HG03460 (cell line): ENCODE results near the gene BAHD1.
A peak's percentile ranks its signal among the peaks of the same experiment; 100 is the strongest.

Experiments
- ATAC-seq: cut with Tn5 transposase; IDR thresholded peaks from one replicate; pipeline ENCODE4 v1.9.1; 2021; ENCODE audit not compliant: unreplicated experiment

Gene BAHD1

GRCh38 chr15:40443255-40443654 lies 2.5 kb downstream of the BAHD1 start:
- ATAC-seq, result no peak

- no peak for ATAC-seq
Measured at GRCh38 chr15:40443846-40444245, 3.1 kb downstream of the BAHD1 start.

DNA sequence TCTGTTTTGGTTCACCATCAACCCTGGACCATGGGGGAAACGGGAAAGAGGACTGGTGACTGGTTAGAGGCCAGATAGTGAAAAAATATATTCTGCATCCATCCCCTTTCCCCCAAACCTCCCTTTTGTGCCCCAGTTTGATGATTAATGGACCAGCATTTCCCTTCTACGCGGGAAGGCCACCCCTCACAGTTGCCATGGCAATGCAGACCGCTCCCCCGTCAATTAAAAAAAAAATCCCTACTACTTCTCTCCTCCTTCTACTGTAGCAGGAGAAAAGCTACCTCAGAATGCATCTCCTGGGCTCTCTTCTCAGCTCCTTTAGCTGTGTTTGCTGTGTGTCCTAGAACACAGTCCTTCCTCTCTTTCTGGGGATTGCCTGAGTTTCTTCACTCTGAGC lies 4.0 kb downstream of the BAHD1 start:
- ATAC-seq, result no peak

DNA sequence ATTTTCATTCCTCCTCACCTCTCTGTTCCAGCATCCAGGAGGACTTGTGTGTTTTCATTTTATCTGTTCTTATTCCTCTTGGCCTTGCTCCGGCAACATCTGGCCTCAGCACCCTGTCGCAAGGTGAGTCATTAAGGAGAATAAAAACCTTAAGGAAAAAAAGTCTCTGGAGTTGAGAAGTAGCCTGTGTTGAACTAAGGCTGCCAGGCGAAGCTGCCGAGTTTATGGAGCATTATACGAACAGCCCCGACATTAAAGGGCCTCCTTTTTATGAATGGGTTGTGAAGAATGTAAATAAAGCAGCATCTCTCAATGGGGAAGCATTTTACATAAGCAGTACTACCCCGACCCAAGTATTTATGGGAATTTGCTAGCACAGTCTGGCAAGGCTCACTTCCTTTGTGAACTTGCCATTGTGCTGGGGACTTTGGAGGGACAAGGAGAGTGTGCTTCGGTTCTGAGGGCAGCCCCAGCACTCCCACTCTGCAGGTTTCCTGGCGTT lies 4.7 kb downstream of the BAHD1 start:
- no peak for ATAC-seq

DNA sequence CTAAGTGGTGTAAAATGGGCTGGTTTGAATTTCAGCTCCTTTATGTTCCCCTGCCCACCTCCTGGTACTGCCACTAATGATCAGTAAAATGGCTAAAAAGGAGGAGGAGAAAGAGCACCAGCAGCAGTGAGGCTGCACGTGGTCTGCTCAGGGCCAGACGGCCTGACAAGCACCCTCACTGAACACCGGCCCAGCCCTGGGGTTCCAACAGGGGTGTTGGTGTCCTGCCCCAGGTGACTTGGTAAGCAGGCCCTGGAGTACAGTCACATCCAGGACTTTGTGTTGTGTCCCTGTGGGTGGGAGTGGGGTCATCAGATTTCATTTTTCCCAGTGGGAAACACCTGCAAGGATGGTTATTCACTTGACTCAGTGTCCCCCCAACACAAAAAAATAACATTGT lies 5.4 kb downstream of the BAHD1 start:
- no peak for ATAC-seq

DNA sequence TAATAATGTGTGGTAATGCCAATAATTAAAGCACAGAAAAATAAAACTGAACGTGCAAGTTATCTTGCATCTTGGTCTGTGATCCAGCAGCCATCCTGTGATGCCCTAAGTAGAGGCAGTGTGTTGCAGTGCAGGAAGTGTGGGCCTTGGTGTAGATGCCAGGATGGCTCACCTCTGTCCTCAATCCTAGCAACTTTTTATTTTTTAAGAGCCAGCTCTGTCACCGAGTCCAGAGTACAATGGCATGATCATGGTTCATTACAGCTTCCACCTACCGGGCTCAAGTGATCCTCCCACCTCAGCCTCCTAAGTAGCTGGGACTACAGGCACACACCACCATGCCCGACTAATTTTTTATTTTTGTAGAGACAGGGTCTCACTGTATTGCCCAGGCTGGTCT lies 7.6 kb downstream of the BAHD1 start:
- no peak for ATAC-seq

- ATAC-seq, result no peak
Measured at GRCh38 chr15:40449275-40449674, 8.5 kb downstream of the BAHD1 start.

GRCh38 chr15:40450047-40450446 lies 9.3 kb downstream of the BAHD1 start:
- no peak for ATAC-seq

DNA sequence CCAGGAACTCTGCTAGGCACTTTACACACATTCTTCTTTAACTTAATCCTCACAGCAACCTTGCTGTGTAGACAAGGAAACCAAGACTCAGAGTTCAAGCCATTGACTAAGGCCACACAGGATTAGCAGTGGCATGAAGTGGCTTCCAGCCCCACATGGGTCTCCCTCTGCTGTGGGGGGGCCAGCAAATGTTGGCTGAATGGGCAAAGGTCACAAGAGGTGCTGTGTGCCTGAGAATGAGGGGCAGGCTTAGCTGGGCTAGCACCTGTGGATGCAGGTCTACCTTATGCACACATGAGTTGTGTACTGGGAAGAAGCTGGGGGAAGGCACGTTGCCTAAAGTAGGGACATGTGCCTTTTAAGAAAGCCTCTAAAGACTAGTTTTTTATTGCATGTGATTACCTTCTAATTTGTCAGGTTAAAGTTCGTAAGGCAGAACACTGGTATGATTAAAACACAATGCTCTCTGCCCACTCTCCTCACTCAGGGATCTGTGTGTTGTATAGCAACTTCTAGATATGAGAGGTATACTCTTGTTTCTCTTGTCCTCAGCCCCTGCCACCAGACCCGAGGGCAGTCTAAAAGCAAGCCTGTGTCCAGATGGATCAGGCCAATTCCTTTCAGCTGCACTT lies 10.9 kb downstream of the BAHD1 start:
- ATAC-seq, result no peak

DNA sequence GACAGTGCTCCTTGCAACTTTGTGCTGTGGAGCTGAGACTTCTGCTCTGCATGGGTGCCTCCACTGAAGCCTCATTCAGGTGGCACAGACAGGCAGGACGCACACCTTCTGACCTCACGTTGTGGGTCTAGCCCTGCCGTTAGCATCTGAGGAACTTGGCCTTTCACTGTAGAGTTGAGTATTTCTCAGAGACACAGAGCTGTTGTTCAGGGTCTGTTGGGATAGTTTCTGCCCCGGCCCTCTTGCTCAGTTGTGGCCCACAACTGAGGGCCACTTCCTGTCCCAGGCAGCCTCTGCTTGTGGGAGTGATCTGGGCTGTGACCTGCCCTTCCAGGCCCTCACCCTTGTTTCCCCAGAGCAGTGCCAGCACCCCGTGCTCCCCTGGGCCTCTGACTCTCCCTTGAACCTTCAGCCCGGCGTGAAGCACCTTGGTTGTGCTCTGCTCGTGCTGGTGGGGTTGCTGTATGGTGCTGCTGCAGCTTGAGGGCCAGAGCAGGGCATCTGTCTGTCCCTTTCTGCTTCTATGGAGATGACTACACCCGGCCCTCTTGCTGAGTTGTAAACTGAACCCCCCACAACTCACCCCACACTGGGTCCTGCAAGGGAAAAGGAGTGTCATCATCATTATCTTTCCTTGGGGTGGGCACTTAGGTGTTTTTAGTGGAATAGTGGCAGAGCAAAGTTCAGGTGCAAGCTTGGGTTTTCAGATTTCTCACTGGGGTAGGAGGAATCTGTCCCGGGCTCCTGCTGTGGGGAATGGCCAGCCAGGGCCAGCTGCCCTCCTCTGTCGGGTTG lies 11.7 kb downstream of the BAHD1 start:
- ATAC-seq, result no peak

- peak; percentile 41 for ATAC-seq
Measured at GRCh38 chr15:40453941-40454340, 13.2 kb downstream of the BAHD1 start.

DNA sequence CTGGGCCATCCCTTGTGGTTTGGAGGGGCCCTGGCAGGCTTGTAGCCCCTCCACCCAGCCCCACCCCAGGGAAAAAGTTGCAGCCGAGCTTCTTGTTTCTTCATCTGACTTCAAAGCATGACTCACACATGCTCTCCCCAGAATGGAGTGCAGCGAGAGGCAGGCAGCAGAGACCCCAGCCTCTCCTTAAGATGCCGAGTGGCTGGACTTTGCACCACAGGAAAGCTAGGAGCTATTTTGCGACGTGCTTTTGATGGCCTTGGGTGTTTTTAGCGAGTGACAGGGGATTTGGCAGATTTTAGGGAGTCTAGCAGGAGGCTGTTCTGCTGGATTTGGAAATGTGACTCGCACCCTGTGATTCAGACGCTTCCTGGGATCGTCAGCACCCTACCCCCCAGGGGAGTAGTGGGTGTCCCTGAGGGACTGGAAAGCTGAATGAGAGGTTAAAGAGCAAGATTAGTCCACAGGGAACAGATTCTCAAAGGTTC lies 14.2 kb downstream of the BAHD1 start:
- no peak for ATAC-seq

DNA sequence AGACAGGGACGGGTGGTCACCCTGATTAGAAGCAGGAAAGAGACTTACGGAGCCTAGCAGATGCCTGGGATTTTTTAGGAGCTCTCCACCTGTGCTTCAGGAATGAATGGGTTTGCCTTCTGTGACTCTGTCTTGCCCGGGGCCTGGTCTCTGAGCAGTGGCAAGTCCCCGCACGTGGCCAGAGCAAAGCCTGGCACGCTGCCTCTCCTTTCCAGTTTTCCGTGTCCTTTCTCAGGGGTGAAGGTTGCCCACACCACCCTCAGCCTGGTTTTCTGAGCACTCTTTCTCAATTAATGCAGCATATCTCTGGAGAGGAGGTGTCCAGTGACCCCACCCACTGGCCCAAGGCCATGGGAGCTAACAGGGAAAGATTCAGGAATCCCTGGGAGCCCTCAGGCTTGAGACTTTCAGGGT lies 15.6 kb downstream of the BAHD1 start:
- no peak for ATAC-seq

DNA sequence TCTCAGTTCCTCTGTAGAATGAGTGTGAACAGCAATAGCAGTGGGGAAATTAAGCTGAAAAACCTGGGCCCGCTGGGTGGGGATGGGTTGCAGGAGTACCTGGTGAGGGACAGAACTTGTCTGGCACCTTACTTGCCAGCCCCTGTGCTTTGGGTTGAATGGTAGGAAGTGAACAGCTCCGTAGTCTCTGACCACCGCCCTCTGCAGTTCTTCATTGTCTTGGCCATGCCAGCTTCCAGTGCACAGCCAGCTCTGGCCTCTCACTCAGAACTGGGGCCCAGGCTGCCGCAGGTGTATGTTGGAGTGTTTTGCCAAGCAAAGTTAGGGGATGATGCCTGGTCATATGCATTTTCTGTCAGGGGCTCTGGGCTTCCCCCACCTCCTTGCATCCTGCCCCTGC lies 16.0 kb downstream of the BAHD1 start:
- ATAC-seq, result no peak

- ATAC-seq, result no peak
Measured at GRCh38 chr15:40458495-40459371, 18.0 kb downstream of the BAHD1 start.

- no peak for ATAC-seq
Measured at GRCh38 chr15:40459391-40460015, 18.8 kb downstream of the BAHD1 start.

- no peak for ATAC-seq
Measured at GRCh38 chr15:40460404-40460803, 19.7 kb downstream of the BAHD1 start.

DNA sequence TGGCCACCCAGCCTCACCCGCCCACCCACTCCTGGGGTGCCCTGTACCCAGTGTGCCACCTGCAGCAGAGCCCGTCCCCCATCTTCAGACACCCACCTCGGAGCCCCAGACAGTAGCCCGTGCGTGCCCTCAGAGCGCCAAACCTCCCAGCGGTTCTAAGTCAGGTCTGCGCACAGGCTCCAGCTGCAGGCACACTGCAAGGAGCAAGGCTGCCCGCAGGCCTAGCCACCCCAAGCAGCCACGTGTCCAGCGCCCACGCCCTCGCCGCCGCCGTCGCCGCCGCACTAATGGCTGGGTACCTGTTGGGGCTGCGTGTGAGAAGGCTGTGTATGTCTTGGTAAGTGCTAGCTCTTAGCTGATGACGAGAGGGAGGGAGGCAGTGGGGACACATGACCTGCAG lies 21.2 kb downstream of the BAHD1 start:
- no peak for ATAC-seq

DNA sequence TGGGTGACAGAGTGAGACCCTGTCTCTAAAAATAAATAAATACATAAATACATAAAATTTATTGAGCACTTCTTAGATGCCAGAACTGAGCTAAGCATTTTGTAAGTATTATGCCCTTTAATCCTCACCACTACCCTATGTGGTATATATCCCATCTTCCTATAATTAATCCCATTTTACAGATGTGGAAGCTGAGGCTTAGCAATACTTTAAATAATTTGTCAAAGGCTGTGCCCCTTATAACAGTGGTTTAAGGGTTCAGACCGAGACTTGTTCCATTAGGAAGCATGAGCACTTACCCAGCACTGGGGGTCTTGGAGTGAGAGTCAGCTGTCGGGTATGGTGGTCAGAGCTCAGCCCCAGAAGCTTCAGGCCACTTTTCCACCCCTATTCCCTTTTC lies 22.5 kb downstream of the BAHD1 start:
- ATAC-seq, result no peak

- ATAC-seq, result no peak
Measured at GRCh38 chr15:40463886-40464545, 23.3 kb downstream of the BAHD1 start.
